Mesothelial cell of epicardium (in vitro differentiated cells): Measurements from ENCODE around the gene ATAD2B. TPM values are rescaled to one million over a fixed set of nuclear protein-coding genes. Genes with fewer than 3 reads are reported as not detected.

ENCODE experiments used
- DNase-seq, 2 experiments: peaks; one replicate each; pipeline ENCODE4 v3.0.0; 2021; ENCODE audit warnings: low spot score in 2 of 2; ENCODE audit not compliant: unreplicated experiment in 2 of 2
- H3K27ac Mint-ChIP-seq: 2 replicates; pipeline ENCODE4 v1.8.0; 2021; ENCODE audit warnings: mixed read lengths
- H3K27me3 Mint-ChIP-seq: 2 replicates; pipeline ENCODE4 v1.8.0; 2021; ENCODE audit warnings: low read depth, mixed read lengths
- H3K36me3 Mint-ChIP-seq: 2 replicates; pipeline ENCODE4 v1.8.0; 2021; ENCODE audit warnings: mixed read lengths
- H3K4me1 Mint-ChIP-seq: 2 replicates; pipeline ENCODE4 v1.8.0; 2021; ENCODE audit warnings: mixed read lengths
- H3K4me3 Mint-ChIP-seq: 2 replicates; pipeline ENCODE4 v1.8.0; 2021; ENCODE audit warnings: mild to moderate bottlenecking, moderate library complexity, mixed read lengths
- H3K9me3 Mint-ChIP-seq: 2 replicates; pipeline ENCODE4 v1.8.0; 2021; ENCODE audit warnings: mixed read lengths
- CTCF ChIP-seq: fragments of 200-600 bp; sonication (generic); IDR thresholded peaks from one replicate; pipeline ENCODE4 v1.5.0; 2021; ENCODE audit warnings: antibody characterized with exemption; ENCODE audit not compliant: unreplicated experiment
- total RNA-seq: library from RNA; stranded (reverse); gene quantifications from 3 replicates; pipeline ENCODE4 v1.2.1, GENCODE V29; 2021

The ATAD2B gene
- total RNA-seq, 1 donor from 2014 or later, result 35.6 TPM

- Mint-ChIP-seq H3K27me3 (no peaks in the 10 kb centered on the region), H3K27ac (no peak overlapping the region), H3K36me3 (peaks cover 56% of the 10 kb centered on the region)
Observed at GRCh38 chr2:23772056-23772455, 154.9 kb downstream of the ATAD2B start.

GRCh38 chr2:23769364-23769763, 157.6 kb downstream of the ATAD2B start:
- Mint-ChIP-seq H3K4me1 (no peaks in the 10 kb centered on the region), H3K27me3 (no peaks in the 10 kb centered on the region), H3K36me3 (peaks cover 46% of the 10 kb centered on the region), H3K4me3 (no peak overlapping the region), H3K27ac (no peak overlapping the region), H3K9me3 (peaks cover 16% of the 10 kb centered on the region)
- no peak for DNase-seq
- no peak for TF ChIP-seq CTCF

More at GRCh38 chr2:23772056-23772455, 154.9 kb downstream of the ATAD2B start:
- Mint-ChIP-seq H3K4me3 (no peak overlapping the region), H3K4me1 (no peaks in the 10 kb centered on the region), H3K9me3 (peaks cover 20% of the 10 kb centered on the region)
- TF ChIP-seq CTCF, result no peak
- DNase-seq, result no peak

- Mint-ChIP-seq H3K27ac (no peak overlapping the region), H3K36me3 (peaks cover 38% of the 10 kb centered on the region), H3K4me3 (no peak overlapping the region), H3K27me3 (no peaks in the 10 kb centered on the region), H3K4me1 (no peaks in the 10 kb centered on the region), H3K9me3 (peaks cover 16% of the 10 kb centered on the region)
- no peak for DNase-seq
- TF ChIP-seq CTCF, result no peak
Observed at GRCh38 chr2:23767876-23768621, 158.9 kb downstream of the ATAD2B start.

GRCh38 chr2:23762141-23762540, 164.8 kb downstream of the ATAD2B start:
- Mint-ChIP-seq H3K4me3 (no peak overlapping the region), H3K36me3 (peaks cover 11% of the 10 kb centered on the region), H3K27me3 (no peaks in the 10 kb centered on the region)

GRCh38 chr2:23761638-23762037, 165.3 kb downstream of the ATAD2B start:
- Mint-ChIP-seq H3K9me3 (no peaks in the 10 kb centered on the region), H3K36me3 (peaks cover 9% of the 10 kb centered on the region), H3K4me3 (no peak overlapping the region), H3K27me3 (no peaks in the 10 kb centered on the region), H3K27ac (peak overlapping the region; percentile 78), H3K4me1 (peaks cover 9% of the 10 kb centered on the region)
- DNase-seq, result no peak
- no peak for TF ChIP-seq CTCF

More at GRCh38 chr2:23762141-23762540, 164.8 kb downstream of the ATAD2B start:
- no peak for DNase-seq
- no peak for TF ChIP-seq CTCF
- no peaks in the 10 kb centered on the region for H3K9me3 Mint-ChIP-seq
- no peak overlapping the region for H3K27ac Mint-ChIP-seq
- peaks cover 9% of the 10 kb centered on the region for H3K4me1 Mint-ChIP-seq
